Head of caudate nucleus (tissue), 42 donors: ENCODE data around the gene B4GAT1.
"Not testable (repeated sequence)": the region's sequence is repeated elsewhere in the genome, so short reads cannot be mapped to it uniquely, and the experiment has no call there.

Experiments used
- DNase-seq, 42 donors: peaks; one replicate each; pipeline versions ENCODE4 v3.0.0 to v3.0.0-alpha.2; 2020 to 2021; ENCODE audit warnings: mixed read lengths in 7 of 42
- intact Hi-C: fragments of 100-400 bp; cut with DNase I; formaldehyde crosslinking; loops from one replicate; pipeline ENCODE4 v1.15.0; 2022

The B4GAT1 gene

GRCh38 chr11:66365166-66365565, 17.7 kb upstream of the B4GAT1 start:
- no peak for DNase-seq
- intact Hi-C loops, result no loop called here

GRCh38 chr11:66363805-66364535, 16.5 kb upstream of the B4GAT1 start:
- intact Hi-C loops, result no loop called here
- DNase-seq, result peak in 27 of 42 donors; percentile 12 to 70 (median 47)

GRCh38 chr11:66363187-66363601, 15.8 kb upstream of the B4GAT1 start:
- DNase-seq, result no peak
- intact Hi-C loops, result no loop called here

- DNase-seq, result no peak
- intact Hi-C loops, result no loop called here
Observed at GRCh38 chr11:66362481-66363147, 15.2 kb upstream of the B4GAT1 start.

- intact Hi-C loops, result no loop called here
- DNase-seq, result no peak
Observed at GRCh38 chr11:66361502-66361941, 14.1 kb upstream of the B4GAT1 start.

- intact Hi-C loops, result no loop called here
- DNase-seq, result no peak
Observed at GRCh38 chr11:66360406-66361073, 13.1 kb upstream of the B4GAT1 start.

GRCh38 chr11:66359662-66360087, 12.2 kb upstream of the B4GAT1 start:
- intact Hi-C loops, result no loop called here
- no peak for DNase-seq

GRCh38 chr11:66350560-66351235, 3.3 kb upstream of the B4GAT1 start:
- DNase-seq, intact Hi-C loops: not testable (repeated sequence)

GRCh38 chr11:66349084-66349386, 1.6 kb upstream of the B4GAT1 start:
- intact Hi-C loops, result no loop called here
- DNase-seq, result no peak

- peak in 2 of 42 donors; percentile 23 to 33 for DNase-seq
- intact Hi-C loops, result no loop called here
Observed at GRCh38 chr11:66346476-66347424, 679 bp downstream of the B4GAT1 start.

GRCh38 chr11:66345316-66345649, 2.1 kb downstream of the B4GAT1 start:
- no peak for DNase-seq
- intact Hi-C loops, result no loop called here

GRCh38 chr11:66344550-66345315, 2.7 kb downstream of the B4GAT1 start, which contains the start of gene BRMS1:
TSS of gene BRMS1 (minus strand) at chr11:66345104. CDS start at chr11:66342234, 2,870 bp downstream.
- DNase-seq, result peak; percentile 96 to 100 (median 98)
- intact Hi-C loops, result no loop called here

GRCh38 chr11:66343176-66343575, 4.3 kb downstream of the B4GAT1 start:
- intact Hi-C loops, result no loop called here
- DNase-seq, result no peak

- intact Hi-C loops, result no loop called here
- DNase-seq, result no peak
Observed at GRCh38 chr11:66341502-66342126, 5.8 kb downstream of the B4GAT1 start.

- intact Hi-C loops, result no loop called here
Observed at GRCh38 chr11:66340596-66341501, 6.6 kb downstream of the B4GAT1 start.

GRCh38 chr11:66339686-66340483, 7.5 kb downstream of the B4GAT1 start:
- intact Hi-C loops, result no loop called here
- no peak for DNase-seq

More at GRCh38 chr11:66340596-66341501, 6.6 kb downstream of the B4GAT1 start:
- DNase-seq, result no peak
